WTC11 (cell line): ENCODE data around the gene NXPH4.

Experiments
- ATF2 ChIP-seq: sonication (generic); formaldehyde crosslinking; IDR thresholded peaks from 2 replicates; pipeline ENCODE4 v1.8.1; 2022; ENCODE audit warnings: low read depth, missing genetic modification reagents, borderline replicate concordance
- CBFB ChIP-seq: sonication (generic); formaldehyde crosslinking; IDR thresholded peaks from 2 replicates; pipeline ENCODE4 v1.8.1; 2022; ENCODE audit warnings: mild to moderate bottlenecking, low read depth, missing genetic modification reagents
- CREM ChIP-seq: sonication (generic); formaldehyde crosslinking; IDR thresholded peaks from 2 replicates; pipeline ENCODE4 v1.8.1; 2022; ENCODE audit warnings: mild to moderate bottlenecking, missing genetic modification reagents, moderate library complexity
- CTCF ChIP-seq: fragments of 200-600 bp; IDR thresholded peaks from 2 replicates; pipeline ENCODE4 v1.8.0; 2022; ENCODE audit warnings: antibody characterized with exemption
- FOXJ3 ChIP-seq: sonication (generic); formaldehyde crosslinking; IDR thresholded peaks from 2 replicates; pipeline ENCODE4 v1.9.0; 2021; ENCODE audit warnings: missing genetic modification reagents, mild to moderate bottlenecking, borderline replicate concordance
- IRF1 ChIP-seq: sonication (generic); formaldehyde crosslinking; IDR thresholded peaks from 2 replicates; pipeline ENCODE4 v1.8.0; 2023; ENCODE audit warnings: missing genetic modification reagents
- JAZF1 ChIP-seq: fragments of 250-450 bp; sonication (Bioruptor Pico); IDR thresholded peaks from 2 replicates; pipeline ENCODE4 v1.9.0; 2021; ENCODE audit warnings: moderate library complexity, mild to moderate bottlenecking, inconsistent platforms
- JUN ChIP-seq: sonication (generic); formaldehyde crosslinking; IDR thresholded peaks from 2 replicates; pipeline ENCODE4 v1.8.0; 2023; ENCODE audit warnings: mild to moderate bottlenecking, missing genetic modification reagents
- ZBTB21 ChIP-seq: sonication (generic); formaldehyde crosslinking; IDR thresholded peaks from 2 replicates; pipeline ENCODE4 v1.8.1; 2023; ENCODE audit warnings: mild to moderate bottlenecking, missing genetic modification reagents, borderline replicate concordance

- TF ChIP-seq JAZF1 = no peak
- no peak for TF ChIP-seq CBFB (CRISPR knock-in tag)
- no peak for TF ChIP-seq CTCF
- no peak for TF ChIP-seq ZBTB21 (CRISPR knock-in tag)
- TF ChIP-seq CREM (CRISPR knock-in tag) = no peak
- no peak for TF ChIP-seq ATF2 (CRISPR knock-in tag)
- TF ChIP-seq JUN = no peak
- no peak for TF ChIP-seq IRF1 (CRISPR knock-in tag)
- no peak for TF ChIP-seq FOXJ3 (CRISPR knock-in tag)
Observed at GRCh38 chr12:57248934-57249742, 32.5 kb downstream of the NXPH4 start.
